RWPE1 (cell line): ENCODE measurements around the gene ADAMTSL3.
A peak's percentile ranks its signal among the peaks of the same experiment; 100 is the strongest.

Experiments
- CTCF ChIA-PET: fragments of 350-600 bp; sonication (Branson Sonifier 250); formaldehyde crosslinking; extraction: SDS; loops from one replicate; lab custom pipeline; 2021; lab: Yijun Ruan, JAX
- POLR2A ChIA-PET: fragments of 400-600 bp; formaldehyde crosslinking; extraction: SDS; loops from one replicate; lab custom pipeline; 2020; ENCODE audit warnings: antibody characterized with exemption; ENCODE audit not compliant: low non-redundant PET; lab: Yijun Ruan, JAX
- DNase-seq: peaks from one replicate; pipeline ENCODE4 v3.0.0; 2012; ENCODE audit warnings: low spot score
- H3K27ac ChIP-seq: fragments of 450-650 bp; 2 replicates; pipeline ENCODE4 v1.5.1; 2017
- TF ChIP-seq, protein P1 (sequence below): fragments of 450-650 bp; conservative IDR thresholded peaks from 2 replicates; pipeline ENCODE4 v1.5.1; 2017; ENCODE audit warnings: low read depth, mild to moderate bottlenecking

Gene ADAMTSL3

DNA sequence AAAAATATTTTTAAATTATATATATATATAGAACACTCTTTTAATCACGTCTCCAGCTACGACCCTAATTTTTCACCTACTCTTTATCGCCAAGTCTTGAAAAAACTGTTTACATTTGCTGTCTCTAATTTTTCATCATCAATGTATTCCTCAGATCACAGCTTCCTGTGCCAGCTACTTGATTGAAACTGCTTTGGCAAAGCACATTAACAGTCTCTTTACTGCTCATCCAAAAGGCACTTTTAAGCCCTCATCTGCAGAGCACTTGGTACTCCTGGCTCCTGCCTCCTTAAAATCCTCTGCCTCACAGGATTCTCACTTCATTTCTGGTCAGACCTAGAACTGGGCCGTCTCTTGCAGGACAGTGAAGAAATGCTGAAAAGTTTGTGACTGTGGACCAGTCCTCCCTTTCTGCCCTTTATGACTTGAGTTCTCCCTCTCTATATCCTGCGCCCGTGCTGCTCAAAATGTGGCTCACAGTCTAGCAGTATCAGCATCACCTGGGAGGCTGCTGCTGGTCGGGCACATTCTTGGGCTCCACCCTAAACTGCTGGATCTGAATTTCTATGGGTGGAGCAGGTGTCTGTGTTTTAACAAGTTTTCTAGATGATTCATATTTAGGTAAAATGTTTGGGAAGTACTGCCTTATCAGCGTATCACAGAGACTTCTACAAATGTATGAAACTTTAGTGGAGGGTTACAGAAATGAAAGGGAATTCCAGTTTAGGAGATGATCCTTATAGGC, 196.8 kb downstream of the ADAMTSL3 start:
- CTCF ChIA-PET, result interaction anchor here (0.6 kb wide), 2 partner anchors 119 to 184 kb away, joined by 7 to 8 read pairs; no protein-coding TSS in a partner anchor
- H3K27ac ChIP-seq, result peak overlapping the region; percentile 93
- POLR2A ChIA-PET, result interaction anchor here (0.6 kb wide), 1 partner anchor 9 kb away, joined by 3 read pairs; no protein-coding TSS in a partner anchor
- TF ChIP-seq, protein P1, sequence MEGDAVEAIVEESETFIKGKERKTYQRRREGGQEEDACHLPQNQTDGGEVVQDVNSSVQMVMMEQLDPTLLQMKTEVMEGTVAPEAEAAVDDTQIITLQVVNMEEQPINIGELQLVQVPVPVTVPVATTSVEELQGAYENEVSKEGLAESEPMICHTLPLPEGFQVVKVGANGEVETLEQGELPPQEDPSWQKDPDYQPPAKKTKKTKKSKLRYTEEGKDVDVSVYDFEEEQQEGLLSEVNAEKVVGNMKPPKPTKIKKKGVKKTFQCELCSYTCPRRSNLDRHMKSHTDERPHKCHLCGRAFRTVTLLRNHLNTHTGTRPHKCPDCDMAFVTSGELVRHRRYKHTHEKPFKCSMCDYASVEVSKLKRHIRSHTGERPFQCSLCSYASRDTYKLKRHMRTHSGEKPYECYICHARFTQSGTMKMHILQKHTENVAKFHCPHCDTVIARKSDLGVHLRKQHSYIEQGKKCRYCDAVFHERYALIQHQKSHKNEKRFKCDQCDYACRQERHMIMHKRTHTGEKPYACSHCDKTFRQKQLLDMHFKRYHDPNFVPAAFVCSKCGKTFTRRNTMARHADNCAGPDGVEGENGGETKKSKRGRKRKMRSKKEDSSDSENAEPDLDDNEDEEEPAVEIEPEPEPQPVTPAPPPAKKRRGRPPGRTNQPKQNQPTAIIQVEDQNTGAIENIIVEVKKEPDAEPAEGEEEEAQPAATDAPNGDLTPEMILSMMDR, result no peak
- peak; percentile 80 for DNase-seq

DNA sequence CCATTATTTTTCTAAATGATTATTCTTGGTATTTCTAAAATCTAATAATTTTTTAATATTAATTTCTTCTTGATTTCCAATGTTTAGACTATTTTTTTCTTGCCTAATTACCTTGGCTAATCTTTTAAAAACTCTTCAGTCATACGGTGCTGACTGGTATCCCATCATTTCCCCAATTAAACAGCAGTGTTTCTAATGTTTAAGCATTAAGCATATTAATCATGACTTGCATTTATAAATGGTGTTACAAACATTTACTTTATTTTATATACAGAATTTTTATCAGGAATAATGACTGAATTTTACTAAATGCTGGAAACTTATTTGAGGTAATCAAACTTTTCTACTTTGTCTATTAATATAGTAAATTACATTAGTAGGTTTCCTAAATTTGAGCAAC, 199.3 kb downstream of the ADAMTSL3 start:
- DNase-seq, result no peak
- POLR2A ChIA-PET, result no interaction called here
- TF ChIP-seq, protein P1, result no peak
- peak overlapping the region; percentile 89 for H3K27ac ChIP-seq
- CTCF ChIA-PET, result no interaction called here

DNA sequence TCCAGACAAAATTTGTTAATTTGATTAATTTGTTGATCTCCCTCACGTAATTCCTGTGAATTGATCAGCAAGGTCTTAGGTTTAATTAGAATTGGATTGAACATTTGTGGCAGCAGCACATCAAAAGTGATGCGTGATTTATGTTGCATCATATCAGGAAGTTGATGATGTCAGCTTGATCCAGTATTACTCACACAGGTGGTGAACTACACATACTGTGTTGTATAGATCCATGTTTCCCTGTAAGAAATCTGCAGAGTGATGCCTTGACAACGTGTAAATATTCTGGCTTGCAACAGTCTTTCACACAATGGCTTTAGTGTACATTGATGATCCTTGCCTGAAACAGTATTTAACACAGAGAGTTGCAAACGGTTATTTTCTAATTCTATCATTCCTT, 200.4 kb downstream of the ADAMTSL3 start:
- H3K27ac ChIP-seq, result no peak overlapping the region
- POLR2A ChIA-PET, result no interaction called here
- CTCF ChIA-PET, result interaction anchor here (0.7 kb wide), 1 partner anchor 88 kb away, joined by 6 read pairs; no protein-coding TSS in a partner anchor
- peak; percentile 93 for DNase-seq
- TF ChIP-seq, protein P1, result no peak

DNA sequence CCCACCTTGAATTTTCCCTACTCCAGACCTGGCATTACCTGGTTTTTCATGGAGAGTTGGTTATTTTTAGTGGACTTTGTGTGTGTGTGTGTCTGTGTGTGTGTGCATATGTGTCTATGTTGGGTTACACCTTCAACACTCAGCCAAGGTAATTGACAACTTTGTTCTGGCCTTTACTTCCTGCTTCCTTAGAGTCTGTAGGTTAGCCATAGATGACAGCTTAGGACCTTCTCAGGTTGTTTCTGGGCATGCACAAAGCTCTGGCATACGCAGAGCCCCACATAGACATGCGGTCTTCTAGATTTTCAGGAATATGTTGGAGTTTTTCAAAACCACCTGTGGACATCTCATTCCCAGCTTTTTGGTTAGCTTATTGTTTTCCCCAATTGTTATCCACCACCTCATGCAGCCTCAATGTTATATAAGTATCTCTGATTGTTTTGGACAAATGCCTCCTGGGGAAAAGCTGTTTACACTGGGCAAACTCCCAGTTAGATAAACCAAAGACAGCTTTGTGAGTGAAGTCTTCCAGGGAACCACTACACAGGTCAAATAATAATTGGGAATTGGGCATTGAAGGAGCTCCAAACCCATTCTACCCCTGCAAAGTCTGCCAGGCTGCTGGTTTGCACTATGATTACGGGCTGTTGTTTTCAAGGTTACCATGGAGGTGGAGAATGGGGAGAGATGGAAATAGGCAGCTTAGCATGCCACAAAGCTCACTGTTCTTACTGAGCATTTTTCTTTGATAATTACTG, 201.2 kb downstream of the ADAMTSL3 start:
- peak overlapping the region; percentile 50; the same call in 1 of the 2 replicates for H3K27ac ChIP-seq
- POLR2A ChIA-PET, result no interaction called here
- TF ChIP-seq, protein P1, result no peak
- CTCF ChIA-PET, result interaction anchor here (0.6 kb wide), 1 partner anchor 88 kb away, joined by 4 read pairs; no protein-coding TSS in a partner anchor
- no peak for DNase-seq

DNA sequence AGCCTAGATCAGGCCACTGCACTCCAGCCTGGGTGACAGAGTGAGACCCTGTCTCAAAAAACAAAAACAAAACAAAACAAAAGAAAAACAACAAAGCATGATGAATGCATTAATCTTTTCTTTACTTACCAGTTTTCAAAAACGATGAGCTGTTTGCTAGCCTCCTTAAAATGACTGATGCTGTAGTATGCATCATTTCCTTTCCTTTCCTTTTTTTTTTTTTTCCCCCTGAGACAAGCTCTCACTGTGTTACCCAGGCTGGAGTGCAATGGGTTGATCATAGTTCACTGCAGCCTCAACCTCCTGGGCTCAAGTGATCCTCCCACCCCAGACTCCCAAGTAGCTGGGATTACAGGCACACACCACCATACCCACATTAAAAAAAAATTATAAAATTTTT, 202.0 kb downstream of the ADAMTSL3 start:
- POLR2A ChIA-PET, result no interaction called here
- CTCF ChIA-PET, result no interaction called here

More for the DNA sequence above, 202.0 kb downstream of the ADAMTSL3 start:
- TF ChIP-seq, protein P1, result no peak
- H3K27ac ChIP-seq, result peak overlapping the region; percentile 50
- DNase-seq, result no peak
